WI38 (cell line): ENCODE data around the gene LARP4B.

Experiments used
- H3K4me3 ChIP-seq: 2 replicates; pipeline ENCODE4 v1.5.1; 2011; ENCODE audit warnings: low read depth, mild to moderate bottlenecking, control low read depth, low read length
- CTCF ChIP-seq: IDR thresholded peaks from 2 replicates; pipeline ENCODE4 v1.5.1; 2012; ENCODE audit warnings: low read depth, mild to moderate bottlenecking, control low read depth, low read length

The LARP4B gene

GRCh38 chr10:775245-776075 lies 156.0 kb downstream of the LARP4B start:
- H3K4me3 ChIP-seq, result no peak overlapping the region
- no peak for TF ChIP-seq CTCF

- no peak for TF ChIP-seq CTCF
- no peak overlapping the region for H3K4me3 ChIP-seq
Measured at GRCh38 chr10:774661-775244, 156.8 kb downstream of the LARP4B start.

- no peak overlapping the region for H3K4me3 ChIP-seq
- no peak for TF ChIP-seq CTCF
Measured at GRCh38 chr10:774223-774622, 157.3 kb downstream of the LARP4B start.

- H3K4me3 ChIP-seq, result no peak overlapping the region
- TF ChIP-seq CTCF, result no peak
Measured at GRCh38 chr10:773562-774161, 157.8 kb downstream of the LARP4B start.

GRCh38 chr10:772227-772637 lies 159.3 kb downstream of the LARP4B start:
- TF ChIP-seq CTCF, result no peak
- no peak overlapping the region for H3K4me3 ChIP-seq

GRCh38 chr10:771647-772046 lies 159.9 kb downstream of the LARP4B start:
- H3K4me3 ChIP-seq, result no peak overlapping the region

More at GRCh38 chr10:771647-772046, 159.9 kb downstream of the LARP4B start:
- TF ChIP-seq CTCF, result no peak
